ENCODE results near the gene PKP4. TPM values are rescaled to one million over a fixed set of nuclear protein-coding genes. Genes with fewer than 3 reads are reported as not detected.

Gene PKP4
- total and polyA plus RNA-seq, 9 of the 15 experiments (the other 6 are each of a cell fraction or from before 2014, with no cell fraction given), result 24.6 to 99.1 (median 74.0) TPM

GRCh38 chr2:158699323-158699722, 242.6 kb downstream of the PKP4 start:
- WGBS (ENCODE audit: insufficient coverage, low coverage, missing lambda C conversion rate), result 9% methylated on average over 6 of the region's 6 CpGs
- no peaks in the 10 kb centered on the region for H3K4me1 ChIP-seq (replicated peaks in 1 of 2; ENCODE audit: control insufficient read depth in 2 of 2, insufficient read depth in 2 of 2, low read length in 2 of 2)
- ATAC-seq (no peak), FAIRE-seq (no peak), DNase-seq (ENCODE audit: extremely low read depth in 1 of 4, low spot score in 3 of 4) (no peak)
- H3K4me2 ChIP-seq (ENCODE audit: insufficient read depth, low read length), result no peak overlapping the region
- no peak overlapping the region for H3K27ac ChIP-seq (ENCODE audit: extremely low read depth, low read depth, low read length)
- peaks cover 3 to 7% of the 10 kb centered on the region in 2 experiments; a peak in 2 of 5 replicates for H3K27me3 ChIP-seq (ENCODE audit: control insufficient read depth in 2 of 2, insufficient read depth in 2 of 2, low read length in 2 of 2)
- BruUV-seq (replicated peaks), result no TSS peak
- no peak for TF ChIP-seq CHCHD3 (CRISPR knock-in tag; IDR thresholded peaks at IDR 0.05)
- no peak for TF ChIP-seq GTF2E2 (tag; IDR thresholded peaks at IDR 0.05)
- peak; percentile 77 to 81 for TF ChIP-seq NRF1 (conservative IDR thresholded peaks at IDR 0.05 in 1 of 2, IDR thresholded peaks at IDR 0.05 in 1 of 2)
- TF ChIP-seq THAP7 (CRISPR knock-in tag; IDR thresholded peaks at IDR 0.05), result no peak
- TF ChIP-seq GABPB1 (CRISPR knock-in tag; IDR thresholded peaks at IDR 0.05), result no peak
- TF ChIP-seq FUS (optimal IDR thresholded peaks at IDR 0.05; ENCODE audit: low read depth, low read length), result no peak
- no peak for TF ChIP-seq ZBTB17 (CRISPR knock-in tag; IDR thresholded peaks at IDR 0.05)
- TF ChIP-seq ZNF41 (CRISPR knock-in tag; conservative IDR thresholded peaks at IDR 0.05), result no peak
- no peak for TF ChIP-seq IRF9 (tag; IDR thresholded peaks at IDR 0.05)
- CTCF ChIA-PET (ENCODE audit: low intra/inter-chr PET ratio), result no interaction called here
- no peaks in the 10 kb centered on the region for H3K36me3 ChIP-seq (ENCODE audit: control insufficient read depth, insufficient read depth, low read length)
- H2AFZ ChIP-seq (ENCODE audit: low read depth, low read length), result no peak overlapping the region
- H4K20me1 ChIP-seq (replicated peaks; ENCODE audit: control insufficient read depth, insufficient read depth, low read length), result no peaks in the 10 kb centered on the region
- no peaks in the 10 kb centered on the region for H3K79me2 ChIP-seq (ENCODE audit: control insufficient read depth, insufficient read depth, low read length)
- intact Hi-C loops (cut with micrococcal nuclease) (no loop called here), in situ Hi-C loops (cut with MboI) (no loop called here)
- POLR2A ChIA-PET, result interaction anchor here (0.6 kb wide), 1 partner anchor 17 kb away, joined by 4 read pairs; no protein-coding TSS in a partner anchor
- H3K4me3 ChIP-seq, result no peak overlapping the region
- no peaks in the 10 kb centered on the region for H3K9me1 ChIP-seq (ENCODE audit: control insufficient read depth, insufficient read depth, low read length)
- H3K9me3 ChIP-seq (replicated peaks; ENCODE audit: control insufficient read depth, insufficient read depth, low read depth, low read length), result no peaks in the 10 kb centered on the region
- no peak overlapping the region for H3K9ac ChIP-seq (ENCODE audit: insufficient read depth in 1 of 2, low read depth in 2 of 2, low read length in 2 of 2)
